HepG2 (cell line): ENCODE results near the gene URGCP. TPM values are rescaled to one million over a fixed set of nuclear protein-coding genes. Genes with fewer than 3 reads are reported as not detected.

Experiments
- CHCHD3 ChIP-seq: sonication (generic); formaldehyde crosslinking; IDR thresholded peaks from 2 replicates; pipeline ENCODE4 v1.8.0; 2022; ENCODE audit warnings: mild to moderate bottlenecking, missing genetic modification reagents, moderate library complexity
- MIER2 ChIP-seq: IDR thresholded peaks from 2 replicates; pipeline ENCODE4 v1.6.1; 2016; ENCODE audit warnings: missing biosample characterization, missing genetic modification reagents
- NR3C1 ChIP-seq: sonication (generic); formaldehyde crosslinking; IDR thresholded peaks from 2 replicates; pipeline ENCODE4 v1.4.0; 2020; ENCODE audit warnings: missing genetic modification reagents
- SATB2 ChIP-seq: sonication (generic); formaldehyde crosslinking; IDR thresholded peaks from 2 replicates; pipeline ENCODE4 v1.5.0; 2020; ENCODE audit warnings: missing genetic modification reagents
- ZNF3 ChIP-seq: IDR thresholded peaks from 2 replicates; pipeline ENCODE4 v1.7.0; 2017; ENCODE audit warnings: inconsistent platforms
- ZNF484 ChIP-seq: sonication (generic); formaldehyde crosslinking; IDR thresholded peaks from 2 replicates; pipeline ENCODE4 v1.5.1; 2020; ENCODE audit warnings: mild to moderate bottlenecking, low read depth, missing genetic modification reagents, borderline replicate concordance
- ZNF766 ChIP-seq: sonication (generic); formaldehyde crosslinking; IDR thresholded peaks from 2 replicates; pipeline ENCODE4 v1.5.0; 2020; ENCODE audit warnings: missing genetic modification reagents, borderline replicate concordance
- ZNF792 ChIP-seq: IDR thresholded peaks from 2 replicates; pipeline ENCODE4 v1.6.1; 2016
- polyA plus RNA-seq, 8 experiments: library from polyadenylated mRNA; depleted of rRNA in 3 of 8; stranded (reverse) in 7 of 8; unstranded in 1 of 8; fragments of >200 nt; fragmentation: Illumina TruSeq in 4 of 8; extraction: Trizol in 4 of 8; gene quantifications; 2 replicates each; pipeline versions ENCODE4 v1.2.1 to v1.2.3, GENCODE V29; 2011 to 2016; ENCODE audit warnings: low read depth in 4 of 8, missing spikeins in 1 of 8, mixed read lengths in 1 of 8; ENCODE audit not compliant: insufficient read depth in 1 of 8
- total RNA-seq, 5 experiments: library from RNA; depleted of rRNA; stranded (reverse); fragments of >200 nt; fragmentation: Illumina TruSeq; extraction: Trizol; gene quantifications; 2 replicates each; pipeline ENCODE4 v1.2.3, GENCODE V29; 2016; ENCODE audit warnings: low read depth in 1 of 5
- TF ChIP-seq, protein P1 (sequence below): sonication (generic); formaldehyde crosslinking; IDR thresholded peaks from 2 replicates; pipeline ENCODE4 v1.5.1; 2020; ENCODE audit warnings: mild to moderate bottlenecking, moderate library complexity, missing genetic modification reagents
- TF ChIP-seq, protein P2 (sequence below): sonication (generic); formaldehyde crosslinking; conservative IDR thresholded peaks from 2 replicates; pipeline ENCODE4 v1.4.0; 2020; ENCODE audit warnings: missing genetic modification reagents
- TF ChIP-seq, protein P3 (sequence below): sonication (generic); formaldehyde crosslinking; IDR thresholded peaks from 2 replicates; pipeline ENCODE4 v1.4.0; 2020; ENCODE audit warnings: mild to moderate bottlenecking, missing genetic modification reagents
- TF ChIP-seq, protein P4 (sequence below): sonication (generic); formaldehyde crosslinking; IDR thresholded peaks from 2 replicates; pipeline ENCODE4 v1.4.0; 2020; ENCODE audit warnings: missing genetic modification reagents; ENCODE audit errors: not compliant biosample characterization
- TF ChIP-seq, protein P5 (sequence below): sonication (generic); formaldehyde crosslinking; IDR thresholded peaks from 2 replicates; pipeline ENCODE4 v1.4.0; 2020; ENCODE audit warnings: missing genetic modification reagents
- TF ChIP-seq, protein P6 (sequence below): sonication (generic); formaldehyde crosslinking; IDR thresholded peaks from 2 replicates; pipeline ENCODE4 v1.4.0; 2020; ENCODE audit warnings: missing genetic modification reagents, borderline replicate concordance
- TF ChIP-seq, protein P7 (sequence below), 2 experiments: sonication (generic) in 1 of 2; formaldehyde crosslinking in 1 of 2; IDR thresholded peaks; 2 replicates each; pipeline versions ENCODE4 v1.5.1 to v1.6.1; 2011 to 2020; ENCODE audit warnings: borderline replicate concordance in 1 of 2, low read depth in 1 of 2, low read length in 1 of 2, mild to moderate bottlenecking in 1 of 2, missing genetic modification reagents in 1 of 2, moderate library complexity in 1 of 2

The URGCP gene
- total and polyA plus RNA-seq, 2 of the 13 experiments (the other 11 are each of a cell fraction or from before 2014, with no cell fraction given) = 22.3 to 25.8 TPM

DNA sequence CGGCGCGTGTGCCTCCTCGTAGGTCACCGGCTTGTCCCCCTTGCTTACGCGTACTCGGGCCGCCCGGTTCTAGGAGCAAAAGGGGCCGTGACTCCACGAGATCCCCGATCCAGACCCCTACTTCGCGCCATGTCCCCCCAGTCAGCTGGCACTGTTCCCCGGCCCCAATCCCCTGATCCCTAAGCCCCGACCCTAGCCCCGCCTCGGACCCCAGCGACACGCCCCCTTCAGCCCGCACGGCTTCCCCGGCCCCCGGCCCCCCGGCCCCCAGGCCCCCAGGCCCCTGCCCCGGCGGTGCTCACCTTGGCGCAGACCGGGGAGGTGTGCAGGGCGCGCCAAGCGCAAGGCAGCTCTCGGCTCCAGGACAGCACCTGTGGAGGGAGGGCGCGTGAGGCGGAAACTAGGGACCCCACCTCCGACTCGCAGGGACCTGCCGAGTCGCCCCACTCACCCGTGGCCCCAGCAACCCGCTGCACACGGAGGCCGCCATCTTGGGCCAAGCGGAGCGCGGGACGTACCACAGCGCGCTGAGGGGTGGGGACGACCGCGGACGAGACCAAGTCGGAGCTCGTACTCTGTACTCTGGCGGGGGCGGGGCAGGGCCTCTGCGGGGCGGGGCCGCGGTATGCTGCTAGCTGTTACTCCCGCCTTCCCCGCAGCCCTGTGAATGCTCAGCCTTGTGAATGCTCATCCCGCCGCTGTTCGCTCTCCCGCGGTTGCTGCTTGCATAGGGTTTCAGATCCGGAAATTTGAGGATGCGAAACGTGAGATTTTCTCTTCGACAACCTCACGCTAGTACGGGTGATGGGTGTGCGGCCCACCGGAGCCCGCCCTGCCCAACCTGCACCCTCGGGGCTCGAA, 37.2 kb downstream of the URGCP start, which contains the start of gene MRPS24 (continued):
- TF ChIP-seq CHCHD3 (CRISPR knock-in tag) (peak; percentile 46; the same call in 1 of the 2 replicates), NR3C1 (no peak), SATB2 (CRISPR knock-in tag) (no peak), ZNF3 (CRISPR knock-in tag) (no peak), ZNF792 (CRISPR knock-in tag) (peak; percentile 47; the same call in 1 of the 2 replicates), ZNF766 (CRISPR knock-in tag) (no peak), ZNF484 (CRISPR knock-in tag) (no peak), MIER2 (no peak)
- TF ChIP-seq, protein P1, sequence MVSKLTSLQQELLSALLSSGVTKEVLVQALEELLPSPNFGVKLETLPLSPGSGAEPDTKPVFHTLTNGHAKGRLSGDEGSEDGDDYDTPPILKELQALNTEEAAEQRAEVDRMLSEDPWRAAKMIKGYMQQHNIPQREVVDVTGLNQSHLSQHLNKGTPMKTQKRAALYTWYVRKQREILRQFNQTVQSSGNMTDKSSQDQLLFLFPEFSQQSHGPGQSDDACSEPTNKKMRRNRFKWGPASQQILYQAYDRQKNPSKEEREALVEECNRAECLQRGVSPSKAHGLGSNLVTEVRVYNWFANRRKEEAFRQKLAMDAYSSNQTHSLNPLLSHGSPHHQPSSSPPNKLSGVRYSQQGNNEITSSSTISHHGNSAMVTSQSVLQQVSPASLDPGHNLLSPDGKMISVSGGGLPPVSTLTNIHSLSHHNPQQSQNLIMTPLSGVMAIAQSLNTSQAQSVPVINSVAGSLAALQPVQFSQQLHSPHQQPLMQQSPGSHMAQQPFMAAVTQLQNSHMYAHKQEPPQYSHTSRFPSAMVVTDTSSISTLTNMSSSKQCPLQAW (CRISPR knock-in tag) = no peak
- TF ChIP-seq, protein P2, sequence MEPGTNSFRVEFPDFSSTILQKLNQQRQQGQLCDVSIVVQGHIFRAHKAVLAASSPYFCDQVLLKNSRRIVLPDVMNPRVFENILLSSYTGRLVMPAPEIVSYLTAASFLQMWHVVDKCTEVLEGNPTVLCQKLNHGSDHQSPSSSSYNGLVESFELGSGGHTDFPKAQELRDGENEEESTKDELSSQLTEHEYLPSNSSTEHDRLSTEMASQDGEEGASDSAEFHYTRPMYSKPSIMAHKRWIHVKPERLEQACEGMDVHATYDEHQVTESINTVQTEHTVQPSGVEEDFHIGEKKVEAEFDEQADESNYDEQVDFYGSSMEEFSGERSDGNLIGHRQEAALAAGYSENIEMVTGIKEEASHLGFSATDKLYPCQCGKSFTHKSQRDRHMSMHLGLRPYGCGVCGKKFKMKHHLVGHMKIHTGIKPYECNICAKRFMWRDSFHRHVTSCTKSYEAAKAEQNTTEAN (CRISPR knock-in tag) = no peak; the same call in 1 of the 2 replicates
- TF ChIP-seq, protein P3, sequence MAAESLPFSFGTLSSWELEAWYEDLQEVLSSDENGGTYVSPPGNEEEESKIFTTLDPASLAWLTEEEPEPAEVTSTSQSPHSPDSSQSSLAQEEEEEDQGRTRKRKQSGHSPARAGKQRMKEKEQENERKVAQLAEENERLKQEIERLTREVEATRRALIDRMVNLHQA = no peak
- TF ChIP-seq, protein P4, sequence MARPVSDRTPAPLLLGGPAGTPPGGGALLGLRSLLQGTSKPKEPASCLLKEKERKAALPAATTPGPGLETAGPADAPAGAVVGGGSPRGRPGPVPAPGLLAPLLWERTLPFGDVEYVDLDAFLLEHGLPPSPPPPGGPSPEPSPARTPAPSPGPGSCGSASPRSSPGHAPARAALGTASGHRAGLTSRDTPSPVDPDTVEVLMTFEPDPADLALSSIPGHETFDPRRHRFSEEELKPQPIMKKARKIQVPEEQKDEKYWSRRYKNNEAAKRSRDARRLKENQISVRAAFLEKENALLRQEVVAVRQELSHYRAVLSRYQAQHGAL = no peak
- TF ChIP-seq, protein P5, sequence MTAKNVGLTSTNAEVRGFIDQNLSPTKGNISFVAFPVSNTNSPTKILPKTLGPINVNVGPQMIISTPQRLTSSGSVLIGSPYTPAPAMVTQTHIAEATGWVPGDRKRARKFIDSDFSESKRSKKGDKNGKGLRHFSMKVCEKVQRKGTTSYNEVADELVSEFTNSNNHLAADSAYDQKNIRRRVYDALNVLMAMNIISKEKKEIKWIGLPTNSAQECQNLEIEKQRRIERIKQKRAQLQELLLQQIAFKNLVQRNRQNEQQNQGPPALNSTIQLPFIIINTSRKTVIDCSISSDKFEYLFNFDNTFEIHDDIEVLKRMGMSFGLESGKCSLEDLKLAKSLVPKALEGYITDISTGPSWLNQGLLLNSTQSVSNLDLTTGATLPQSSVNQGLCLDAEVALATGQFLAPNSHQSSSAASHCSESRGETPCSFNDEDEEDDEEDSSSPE (CRISPR knock-in tag) = peak; percentile 78
- TF ChIP-seq, protein P6, sequence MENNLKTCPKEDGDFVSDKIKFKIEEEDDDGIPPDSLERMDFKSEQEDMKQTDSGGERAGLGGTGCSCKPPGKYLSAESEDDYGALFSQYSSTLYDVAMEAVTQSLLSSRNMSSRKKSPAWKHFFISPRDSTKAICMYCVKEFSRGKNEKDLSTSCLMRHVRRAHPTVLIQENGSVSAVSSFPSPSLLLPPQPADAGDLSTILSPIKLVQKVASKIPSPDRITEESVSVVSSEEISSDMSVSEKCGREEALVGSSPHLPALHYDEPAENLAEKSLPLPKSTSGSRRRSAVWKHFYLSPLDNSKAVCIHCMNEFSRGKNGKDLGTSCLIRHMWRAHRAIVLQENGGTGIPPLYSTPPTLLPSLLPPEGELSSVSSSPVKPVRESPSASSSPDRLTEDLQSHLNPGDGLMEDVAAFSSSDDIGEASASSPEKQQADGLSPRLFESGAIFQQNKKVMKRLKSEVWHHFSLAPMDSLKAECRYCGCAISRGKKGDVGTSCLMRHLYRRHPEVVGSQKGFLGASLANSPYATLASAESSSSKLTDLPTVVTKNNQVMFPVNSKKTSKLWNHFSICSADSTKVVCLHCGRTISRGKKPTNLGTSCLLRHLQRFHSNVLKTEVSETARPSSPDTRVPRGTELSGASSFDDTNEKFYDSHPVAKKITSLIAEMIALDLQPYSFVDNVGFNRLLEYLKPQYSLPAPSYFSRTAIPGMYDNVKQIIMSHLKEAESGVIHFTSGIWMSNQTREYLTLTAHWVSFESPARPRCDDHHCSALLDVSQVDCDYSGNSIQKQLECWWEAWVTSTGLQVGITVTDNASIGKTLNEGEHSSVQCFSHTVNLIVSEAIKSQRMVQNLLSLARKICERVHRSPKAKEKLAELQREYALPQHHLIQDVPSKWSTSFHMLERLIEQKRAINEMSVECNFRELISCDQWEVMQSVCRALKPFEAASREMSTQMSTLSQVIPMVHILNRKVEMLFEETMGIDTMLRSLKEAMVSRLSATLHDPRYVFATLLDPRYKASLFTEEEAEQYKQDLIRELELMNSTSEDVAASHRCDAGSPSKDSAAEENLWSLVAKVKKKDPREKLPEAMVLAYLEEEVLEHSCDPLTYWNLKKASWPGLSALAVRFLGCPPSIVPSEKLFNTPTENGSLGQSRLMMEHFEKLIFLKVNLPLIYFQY (CRISPR knock-in tag) = peak; percentile 5; the same call in 1 of the 2 replicates
- TF ChIP-seq, protein P7, sequence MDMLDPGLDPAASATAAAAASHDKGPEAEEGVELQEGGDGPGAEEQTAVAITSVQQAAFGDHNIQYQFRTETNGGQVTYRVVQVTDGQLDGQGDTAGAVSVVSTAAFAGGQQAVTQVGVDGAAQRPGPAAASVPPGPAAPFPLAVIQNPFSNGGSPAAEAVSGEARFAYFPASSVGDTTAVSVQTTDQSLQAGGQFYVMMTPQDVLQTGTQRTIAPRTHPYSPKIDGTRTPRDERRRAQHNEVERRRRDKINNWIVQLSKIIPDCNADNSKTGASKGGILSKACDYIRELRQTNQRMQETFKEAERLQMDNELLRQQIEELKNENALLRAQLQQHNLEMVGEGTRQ (IDR thresholded peaks at IDR 0.05; ENCODE audit: low read depth, low read length) = no peak
- TF ChIP-seq, protein P7 (CRISPR knock-in tag; IDR thresholded peaks at IDR 0.05; ENCODE audit: borderline replicate concordance) = 0 out of 2 replicates have a peak, but pooled peaks have one; percentile 39
